Gastrocnemius medialis (tissue), 4 donors: ENCODE data around the gene ABCA13.

Experiments
- CTCF ChIP-seq, 5 experiments: fragments of 450-650 bp in 3 of 5; fragments of 200-600 bp in 2 of 5; sonication (generic) in 2 of 5; IDR thresholded peaks in 4 of 5; conservative IDR thresholded peaks in 1 of 5; 1 replicate in 4 of 5; 2 replicates in 1 of 5; pipeline ENCODE4 v1.5.1; 2016 to 2019; ENCODE audit warnings: antibody characterized with exemption in 5 of 5, mild to moderate bottlenecking in 3 of 5, moderate library complexity in 3 of 5
- POLR2A ChIP-seq, 2 donors: fragments of 450-650 bp; IDR thresholded peaks; one replicate each; pipeline ENCODE4 v1.6.1; 2017; ENCODE audit warnings: antibody characterized with exemption in 2 of 2, mild to moderate bottlenecking in 2 of 2, moderate library complexity in 2 of 2

DNA sequence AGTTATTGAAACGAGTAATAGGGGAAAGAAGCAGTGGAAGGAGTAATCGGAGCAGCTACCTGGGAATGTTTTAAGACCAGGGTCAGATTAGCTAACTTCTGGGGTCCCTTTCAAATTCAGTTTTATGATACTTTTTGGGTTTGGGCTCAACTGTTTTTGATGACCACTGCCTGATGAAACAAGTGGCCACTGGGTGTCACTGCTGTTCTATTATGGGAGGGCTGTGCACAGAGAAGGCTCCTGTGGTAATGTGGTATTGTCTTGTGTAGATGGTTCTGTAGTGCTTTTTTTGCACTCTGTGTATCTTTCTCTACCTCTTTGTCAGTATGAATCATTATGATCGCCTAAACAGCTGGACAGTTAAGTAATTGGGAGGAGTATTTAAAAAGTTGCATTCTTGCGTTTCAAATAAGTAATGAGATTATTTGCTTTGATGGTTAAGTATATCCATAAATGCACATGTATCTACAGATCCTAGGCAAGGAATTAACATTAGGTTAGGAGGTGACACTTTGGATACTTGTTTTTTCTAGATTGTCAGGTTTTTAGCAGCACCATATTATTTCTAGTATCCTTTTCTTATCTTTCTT is 128.4 kb downstream of the ABCA13 start:
- TF ChIP-seq CTCF (IDR thresholded peaks at IDR 0.05 in 4 of 5, conservative IDR thresholded peaks at IDR 0.05 in 1 of 5): peak in 1 of 5 experiments; percentile 27
- TF ChIP-seq POLR2A (IDR thresholded peaks at IDR 0.05): no peak
